Measurements from ENCODE around the gene BNIP2. TPM values are rescaled to one million over a fixed set of nuclear protein-coding genes. Genes with fewer than 3 reads are reported as not detected.
A peak's percentile ranks its signal among the peaks of the same experiment; 100 is the strongest.

Gene BNIP2
- total RNA-seq, 1 donor from 2014 or later, result 81.4 TPM

DNA sequence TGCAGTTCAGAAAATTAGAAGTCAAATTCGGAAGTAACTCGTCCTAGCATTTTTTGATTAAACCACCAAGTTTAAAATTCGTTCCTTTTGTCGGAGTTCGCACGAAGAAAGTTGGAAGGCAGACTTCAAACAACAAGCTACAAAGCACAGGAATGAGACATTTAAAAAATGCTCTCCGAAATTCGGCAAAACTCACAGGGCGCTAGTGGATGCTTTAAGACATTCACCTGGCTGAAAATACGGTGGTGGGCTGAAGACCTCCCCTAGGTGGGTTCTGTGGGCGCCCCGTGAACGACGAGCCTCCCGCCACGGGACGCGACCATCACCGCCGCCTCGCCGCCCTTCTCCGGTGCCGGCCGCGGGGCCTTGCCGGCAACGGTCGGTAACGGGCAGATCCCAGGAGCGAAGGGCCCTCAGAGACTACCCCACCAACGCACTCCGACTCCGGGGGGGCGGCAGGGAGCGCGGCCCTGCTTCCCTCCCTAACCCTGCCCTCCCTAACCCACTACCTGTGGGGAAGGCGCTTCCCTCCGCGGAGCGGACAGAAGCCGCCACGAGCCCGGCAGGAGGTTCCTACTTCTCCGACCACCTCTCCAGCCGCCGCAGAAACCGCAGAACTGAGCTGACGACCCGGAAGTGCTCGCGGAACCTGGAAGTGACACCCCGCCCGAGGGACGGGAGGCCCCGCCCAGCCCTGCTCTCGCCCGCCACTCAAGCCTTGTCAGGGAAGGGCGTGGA is 32.1 kb downstream of the BNIP2 start, which contains the start of gene GTF2A2:
GTF2A2 (minus strand) TSS at position 619 of the 738 bp plus-strand sequence. CDS start 5,238 bp downstream, outside the sequence.
- H3F3A ChIP-seq (ENCODE audit: low read depth), result peaks cover 22% of the 10 kb centered on the region
- H3K4me3 Mint-ChIP-seq, result no peak within 1 kb of the TSS
- H3K27ac Mint-ChIP-seq, result peak within 1 kb of the TSS; percentile 26
- H3K27ac ChIP-seq, result peak within 1 kb of the TSS; percentile 69
- H3K9ac ChIP-seq, result peak within 1 kb of the TSS; percentile 85
- H3K79me2 ChIP-seq (ENCODE audit: low read depth), result peaks cover 52% of the 10 kb centered on the region
- peak; percentile 97 for DNase-seq (ENCODE audit: low spot score)
- H3K4me1 ChIP-seq, result peaks cover 11% of the 10 kb centered on the region
- H3K4me3 ChIP-seq, result peak within 1 kb of the TSS; percentile 72
- peak within 1 kb of the TSS; percentile 13 for H2AFZ ChIP-seq (replicated peaks)
- TF ChIP-seq EZH2 (IDR thresholded peaks at IDR 0.05), result peak; percentile 46
- TF ChIP-seq, protein P1, sequence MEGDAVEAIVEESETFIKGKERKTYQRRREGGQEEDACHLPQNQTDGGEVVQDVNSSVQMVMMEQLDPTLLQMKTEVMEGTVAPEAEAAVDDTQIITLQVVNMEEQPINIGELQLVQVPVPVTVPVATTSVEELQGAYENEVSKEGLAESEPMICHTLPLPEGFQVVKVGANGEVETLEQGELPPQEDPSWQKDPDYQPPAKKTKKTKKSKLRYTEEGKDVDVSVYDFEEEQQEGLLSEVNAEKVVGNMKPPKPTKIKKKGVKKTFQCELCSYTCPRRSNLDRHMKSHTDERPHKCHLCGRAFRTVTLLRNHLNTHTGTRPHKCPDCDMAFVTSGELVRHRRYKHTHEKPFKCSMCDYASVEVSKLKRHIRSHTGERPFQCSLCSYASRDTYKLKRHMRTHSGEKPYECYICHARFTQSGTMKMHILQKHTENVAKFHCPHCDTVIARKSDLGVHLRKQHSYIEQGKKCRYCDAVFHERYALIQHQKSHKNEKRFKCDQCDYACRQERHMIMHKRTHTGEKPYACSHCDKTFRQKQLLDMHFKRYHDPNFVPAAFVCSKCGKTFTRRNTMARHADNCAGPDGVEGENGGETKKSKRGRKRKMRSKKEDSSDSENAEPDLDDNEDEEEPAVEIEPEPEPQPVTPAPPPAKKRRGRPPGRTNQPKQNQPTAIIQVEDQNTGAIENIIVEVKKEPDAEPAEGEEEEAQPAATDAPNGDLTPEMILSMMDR (IDR thresholded peaks at IDR 0.05), result no peak
- no peaks in the 10 kb centered on the region for H3K4me1 Mint-ChIP-seq
- no peaks in the 10 kb centered on the region for H3K9me3 Mint-ChIP-seq
- H3K36me3 Mint-ChIP-seq, result peaks cover 9% of the 10 kb centered on the region
- peak within 1 kb of the TSS; percentile 88 for H3K4me2 ChIP-seq
- peaks cover 29% of the 10 kb centered on the region for H4K20me1 ChIP-seq (ENCODE audit: low read depth)
- no peaks in the 10 kb centered on the region for H3K27me3 ChIP-seq
- peaks cover 7% of the 10 kb centered on the region for H3K36me3 ChIP-seq
- H3K27me3 Mint-ChIP-seq (ENCODE audit: insufficient read depth, low read depth), result no peaks in the 10 kb centered on the region
- no peaks in the 10 kb centered on the region for H3K9me3 ChIP-seq (ENCODE audit: low read depth)

DNA sequence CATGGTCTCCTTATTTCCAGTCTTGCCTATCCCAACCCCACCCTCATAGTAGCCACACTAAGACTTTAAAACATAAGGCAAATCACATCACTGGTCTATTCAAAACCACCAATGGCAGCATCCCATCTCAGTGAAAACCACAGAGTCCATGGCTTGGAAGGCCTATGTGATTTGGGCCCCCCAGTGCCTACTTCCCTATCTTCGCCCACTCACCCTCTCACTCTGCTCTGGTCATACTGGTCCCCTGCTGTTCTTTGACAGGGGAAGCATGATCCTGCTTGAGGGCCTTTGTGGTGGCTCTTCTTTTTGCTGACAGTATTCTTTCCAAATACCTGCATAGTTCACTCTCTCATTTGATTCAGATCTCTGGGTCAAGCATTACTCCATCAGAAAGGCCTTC is 35.1 kb downstream of the BNIP2 start:
- H3K27ac ChIP-seq, result no peak overlapping the region
- no peaks in the 10 kb centered on the region for H3K9me3 ChIP-seq (ENCODE audit: low read depth)
- no peaks in the 10 kb centered on the region for H3K4me1 Mint-ChIP-seq
- H3K4me3 ChIP-seq, result no peak overlapping the region
- H3K27me3 ChIP-seq, result no peaks in the 10 kb centered on the region
- H4K20me1 ChIP-seq (ENCODE audit: low read depth), result peaks cover 34% of the 10 kb centered on the region
- DNase-seq (ENCODE audit: low spot score), result no peak
- H3K9me3 Mint-ChIP-seq, result no peaks in the 10 kb centered on the region
- no peak for TF ChIP-seq EZH2phosphoT487 (IDR thresholded peaks at IDR 0.05)
- TF ChIP-seq EZH2 (IDR thresholded peaks at IDR 0.05), result no peak
- H3K4me3 Mint-ChIP-seq, result no peak overlapping the region
- H3K4me2 ChIP-seq, result no peak overlapping the region
- H3K79me2 ChIP-seq (ENCODE audit: low read depth), result peaks cover 67% of the 10 kb centered on the region
- no peak overlapping the region for H3K9ac ChIP-seq
- no peak overlapping the region for H2AFZ ChIP-seq (replicated peaks)
- H3K27ac Mint-ChIP-seq, result no peak overlapping the region
- no peaks in the 10 kb centered on the region for H3K27me3 Mint-ChIP-seq (ENCODE audit: insufficient read depth, low read depth)
- H3K4me1 ChIP-seq, result peaks cover 11% of the 10 kb centered on the region
- peaks cover 16% of the 10 kb centered on the region for H3K36me3 Mint-ChIP-seq
- peaks cover 14% of the 10 kb centered on the region for H3F3A ChIP-seq (ENCODE audit: low read depth)
- peaks cover 27% of the 10 kb centered on the region for H3K36me3 ChIP-seq

DNA sequence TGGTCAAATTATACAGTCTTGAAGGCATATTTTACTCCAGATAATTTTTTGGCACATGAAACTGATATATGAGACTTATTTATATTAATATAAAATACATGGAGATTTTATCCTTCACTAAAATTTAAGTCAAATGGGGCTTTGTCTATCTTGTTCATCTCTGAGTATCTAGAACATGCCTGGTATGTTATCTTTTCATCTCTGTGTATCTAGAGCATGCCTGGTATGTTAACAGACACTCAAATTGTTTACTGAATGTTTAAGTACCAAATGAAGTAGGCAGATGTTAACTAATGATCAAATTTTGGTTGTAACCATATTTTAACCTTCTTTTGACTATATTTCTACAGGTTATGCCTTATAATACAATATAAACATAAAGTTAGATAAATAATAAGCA is 39.5 kb downstream of the BNIP2 start:
- H4K20me1 ChIP-seq (ENCODE audit: low read depth), result peaks cover 18% of the 10 kb centered on the region
- no peak overlapping the region for H3K4me2 ChIP-seq
- H3K27me3 ChIP-seq, result no peaks in the 10 kb centered on the region
- no peaks in the 10 kb centered on the region for H3K9me3 Mint-ChIP-seq
- peaks cover 49% of the 10 kb centered on the region for H3K79me2 ChIP-seq (ENCODE audit: low read depth)
- H3K9me3 ChIP-seq (ENCODE audit: low read depth), result no peaks in the 10 kb centered on the region
- H3K4me1 ChIP-seq, result no peaks in the 10 kb centered on the region
- no peak overlapping the region for H3K9ac ChIP-seq
- H2AFZ ChIP-seq (replicated peaks), result no peak overlapping the region
- peaks cover 20% of the 10 kb centered on the region for H3K36me3 Mint-ChIP-seq
- TF ChIP-seq, protein P1 (IDR thresholded peaks at IDR 0.05), result no peak
- TF ChIP-seq EZH2 (IDR thresholded peaks at IDR 0.05) (no peak), EZH2phosphoT487 (IDR thresholded peaks at IDR 0.05) (no peak)
- H3K4me1 Mint-ChIP-seq, result no peaks in the 10 kb centered on the region
- no peak for DNase-seq (ENCODE audit: low spot score)
- peaks cover 37% of the 10 kb centered on the region for H3K36me3 ChIP-seq
- H3K4me3 Mint-ChIP-seq, result no peak overlapping the region
- H3K27ac ChIP-seq, result no peak overlapping the region
- no peaks in the 10 kb centered on the region for H3K27me3 Mint-ChIP-seq (ENCODE audit: insufficient read depth, low read depth)
- H3F3A ChIP-seq (ENCODE audit: low read depth), result no peaks in the 10 kb centered on the region
- H3K27ac Mint-ChIP-seq, result no peak overlapping the region
- no peak overlapping the region for H3K4me3 ChIP-seq

DNA sequence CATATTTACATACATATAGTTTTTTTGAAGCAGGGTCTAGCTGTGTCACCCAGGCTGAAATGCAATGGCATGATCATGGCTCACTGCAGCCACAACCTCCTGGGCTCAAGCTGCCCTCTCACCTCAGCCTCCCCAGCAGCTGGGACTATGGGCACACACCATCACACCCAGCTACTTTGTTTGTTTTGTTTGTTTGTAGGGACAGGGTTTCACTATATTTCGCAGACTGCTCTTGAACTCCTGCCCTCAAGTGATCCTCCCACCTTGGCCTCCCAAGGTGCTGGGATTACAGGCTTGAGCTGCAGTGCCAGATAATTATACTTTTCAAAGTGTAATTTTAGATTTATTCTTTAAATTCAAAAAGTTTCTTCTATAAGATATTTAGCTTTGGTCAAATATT is 42.0 kb downstream of the BNIP2 start:
- peaks cover 24% of the 10 kb centered on the region for H3K79me2 ChIP-seq (ENCODE audit: low read depth)
- H3K27me3 ChIP-seq, result no peaks in the 10 kb centered on the region
- no peak overlapping the region for H3K9ac ChIP-seq
- no peak for DNase-seq (ENCODE audit: low spot score)
- TF ChIP-seq, protein P1 (IDR thresholded peaks at IDR 0.05), result no peak
- TF ChIP-seq EZH2 (IDR thresholded peaks at IDR 0.05), result no peak
- no peak for TF ChIP-seq EZH2phosphoT487 (IDR thresholded peaks at IDR 0.05)
- H3K9me3 ChIP-seq (ENCODE audit: low read depth), result no peaks in the 10 kb centered on the region
- H3K36me3 Mint-ChIP-seq, result peaks cover 23% of the 10 kb centered on the region
- no peaks in the 10 kb centered on the region for H3F3A ChIP-seq (ENCODE audit: low read depth)
- peaks cover 8% of the 10 kb centered on the region for H4K20me1 ChIP-seq (ENCODE audit: low read depth)
- H3K27ac Mint-ChIP-seq, result no peak overlapping the region
- H3K36me3 ChIP-seq, result peaks cover 30% of the 10 kb centered on the region
- H3K4me3 Mint-ChIP-seq, result no peak overlapping the region
- no peaks in the 10 kb centered on the region for H3K27me3 Mint-ChIP-seq (ENCODE audit: insufficient read depth, low read depth)
- no peaks in the 10 kb centered on the region for H3K4me1 ChIP-seq
- no peaks in the 10 kb centered on the region for H3K4me1 Mint-ChIP-seq
- no peak overlapping the region for H2AFZ ChIP-seq (replicated peaks)
- H3K27ac ChIP-seq, result no peak overlapping the region
- no peak overlapping the region for H3K4me3 ChIP-seq
- H3K4me2 ChIP-seq, result no peak overlapping the region
- H3K9me3 Mint-ChIP-seq, result no peaks in the 10 kb centered on the region

Measured in neural progenitor cell (in vitro differentiated cells).